Loucy (cell line): ENCODE results near the gene DNMT3B.

Experiments
- H2AFZ ChIP-seq: fragments of 200-600 bp; sonication (generic); 2 replicates; pipeline ENCODE4 v1.6.0; 2016; ENCODE audit warnings: antibody characterized with exemption, mild to moderate bottlenecking, low read length, moderate library complexity
- H3F3A ChIP-seq: fragments of 200-600 bp; 2 replicates; pipeline ENCODE4 v1.6.0; 2016; ENCODE audit warnings: antibody characterized with exemption, low read depth, mild to moderate bottlenecking
- H3K27me3 ChIP-seq: fragments of 200-600 bp; sonication (generic); 2 replicates; pipeline ENCODE4 v1.6.1; 2014; ENCODE audit warnings: low read length, mild to moderate bottlenecking; ENCODE audit not compliant: insufficient read depth, poor library complexity, severe bottlenecking
- H3K36me3 ChIP-seq: fragments of 200-600 bp; sonication (generic); 2 replicates; pipeline ENCODE4 v1.6.1; 2016; ENCODE audit warnings: low read length; ENCODE audit not compliant: insufficient read depth
- H3K4me1 ChIP-seq: fragments of 200-600 bp; sonication (generic); 2 replicates; pipeline ENCODE4 v1.5.1; 2014; ENCODE audit warnings: low read length, mild to moderate bottlenecking; ENCODE audit not compliant: insufficient read depth, poor library complexity, severe bottlenecking
- H3K4me2 ChIP-seq: fragments of 200-600 bp; sonication (generic); 2 replicates; pipeline ENCODE4 v1.6.0; 2014; ENCODE audit warnings: antibody characterized with exemption, low read length, low read depth, mild to moderate bottlenecking; ENCODE audit not compliant: poor library complexity, severe bottlenecking
- H3K4me3 ChIP-seq: fragments of 200-600 bp; sonication (generic); 2 replicates; pipeline ENCODE4 v1.5.1; 2014; ENCODE audit warnings: low read length, mild to moderate bottlenecking, mixed read lengths; ENCODE audit not compliant: poor library complexity, severe bottlenecking
- H3K79me2 ChIP-seq: fragments of 200-600 bp; sonication (generic); 2 replicates; pipeline ENCODE4 v1.6.1; 2014; ENCODE audit warnings: low read length; ENCODE audit not compliant: insufficient read depth
- H3K9ac ChIP-seq: fragments of 200-600 bp; sonication (generic); 2 replicates; pipeline ENCODE4 v1.6.0; 2014; ENCODE audit warnings: mild to moderate bottlenecking, low read depth, low read length, moderate library complexity; ENCODE audit not compliant: poor library complexity, severe bottlenecking
- H3K9me2 ChIP-seq: fragments of 200-600 bp; sonication (generic); replicated peaks from 2 replicates; pipeline ENCODE4 v1.6.1; 2016; ENCODE audit warnings: low read depth, low read length, mixed read lengths
- H3K9me3 ChIP-seq: fragments of 200-600 bp; sonication (generic); 2 replicates; pipeline ENCODE4 v1.6.1; 2014; ENCODE audit warnings: mild to moderate bottlenecking, antibody characterized with exemption, low read length, low read depth; ENCODE audit not compliant: insufficient read depth
- H4K20me1 ChIP-seq: fragments of 200-600 bp; sonication (generic); 2 replicates; pipeline ENCODE4 v1.6.0; 2014; ENCODE audit warnings: antibody characterized with exemption, low read length, mild to moderate bottlenecking; ENCODE audit not compliant: insufficient read depth, poor library complexity, severe bottlenecking
- EZH2phosphoT487 ChIP-seq: fragments of 200-600 bp; IDR thresholded peaks from 2 replicates; pipeline ENCODE4 v1.6.1; 2018; ENCODE audit warnings: antibody characterized with exemption, mild to moderate bottlenecking, moderate library complexity, borderline replicate concordance
- TF ChIP-seq, protein P1 (sequence below): fragments of 200-600 bp; sonication (generic); conservative IDR thresholded peaks from 2 replicates; pipeline ENCODE4 v1.5.1; 2014; ENCODE audit warnings: mild to moderate bottlenecking, antibody characterized with exemption, low read length

DNMT3B gene

DNA sequence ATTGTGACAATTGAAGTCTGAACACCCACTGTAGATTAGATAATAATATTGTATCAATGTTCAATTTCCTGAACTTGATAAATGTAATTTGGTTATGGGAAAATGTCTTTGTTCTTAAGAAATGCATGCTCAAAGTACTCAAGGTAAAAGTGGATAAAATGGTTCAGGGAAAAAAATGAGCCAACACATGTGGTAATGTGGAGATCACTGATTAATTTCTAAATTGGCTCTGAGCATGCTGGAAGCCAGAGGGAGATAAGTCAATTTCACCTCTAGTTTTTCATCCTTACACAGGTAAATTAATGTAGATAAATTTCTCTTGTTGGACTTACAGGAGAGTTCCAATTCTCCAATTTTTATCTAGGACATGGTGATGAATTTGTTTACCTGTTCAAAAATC lies 10.9 kb upstream of the DNMT3B start:
- no peak overlapping the region for H3K4me2 ChIP-seq

DNA sequence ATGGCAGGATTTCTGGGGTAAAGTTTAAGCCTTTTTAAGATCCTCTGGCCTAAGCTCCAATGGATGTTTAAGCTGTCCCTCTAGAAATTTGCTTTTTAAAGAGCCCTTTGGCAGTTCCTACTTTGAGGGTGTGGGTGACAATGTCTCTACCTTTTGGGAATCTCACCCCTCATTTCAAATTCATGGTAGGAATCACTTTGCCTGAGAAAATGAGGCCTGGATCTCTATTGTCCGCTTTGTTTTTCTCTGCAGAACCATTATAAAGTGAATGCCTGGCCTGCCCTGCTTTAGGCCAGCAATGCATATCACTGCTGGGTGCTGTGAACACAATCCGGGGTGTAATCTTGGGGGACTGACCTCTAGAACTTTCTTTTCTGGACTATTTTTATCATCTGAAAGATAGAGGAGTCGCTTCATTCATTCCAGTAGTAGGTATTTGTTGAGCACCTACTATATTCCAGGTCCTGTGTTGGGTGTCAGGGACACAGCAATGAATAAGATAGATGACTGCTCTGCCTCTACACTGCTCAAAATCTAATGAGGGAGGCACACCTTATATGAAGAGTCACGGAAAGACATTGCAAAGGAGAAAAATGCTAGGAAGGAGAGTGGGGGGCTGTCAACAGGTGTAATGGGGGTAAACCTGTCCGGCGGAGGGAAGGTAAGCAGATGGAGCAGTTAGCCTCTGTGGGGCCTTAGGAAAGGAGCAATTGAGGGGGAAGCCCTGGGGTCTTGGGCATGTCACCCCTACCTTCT lies 10.3 kb upstream of the DNMT3B start:
- H3K36me3 ChIP-seq, result no peaks in the 10 kb centered on the region
- H3K4me1 ChIP-seq, result no peaks in the 10 kb centered on the region
- TF ChIP-seq EZH2phosphoT487, result no peak
- TF ChIP-seq, protein P1, sequence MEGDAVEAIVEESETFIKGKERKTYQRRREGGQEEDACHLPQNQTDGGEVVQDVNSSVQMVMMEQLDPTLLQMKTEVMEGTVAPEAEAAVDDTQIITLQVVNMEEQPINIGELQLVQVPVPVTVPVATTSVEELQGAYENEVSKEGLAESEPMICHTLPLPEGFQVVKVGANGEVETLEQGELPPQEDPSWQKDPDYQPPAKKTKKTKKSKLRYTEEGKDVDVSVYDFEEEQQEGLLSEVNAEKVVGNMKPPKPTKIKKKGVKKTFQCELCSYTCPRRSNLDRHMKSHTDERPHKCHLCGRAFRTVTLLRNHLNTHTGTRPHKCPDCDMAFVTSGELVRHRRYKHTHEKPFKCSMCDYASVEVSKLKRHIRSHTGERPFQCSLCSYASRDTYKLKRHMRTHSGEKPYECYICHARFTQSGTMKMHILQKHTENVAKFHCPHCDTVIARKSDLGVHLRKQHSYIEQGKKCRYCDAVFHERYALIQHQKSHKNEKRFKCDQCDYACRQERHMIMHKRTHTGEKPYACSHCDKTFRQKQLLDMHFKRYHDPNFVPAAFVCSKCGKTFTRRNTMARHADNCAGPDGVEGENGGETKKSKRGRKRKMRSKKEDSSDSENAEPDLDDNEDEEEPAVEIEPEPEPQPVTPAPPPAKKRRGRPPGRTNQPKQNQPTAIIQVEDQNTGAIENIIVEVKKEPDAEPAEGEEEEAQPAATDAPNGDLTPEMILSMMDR, result no peak
- H3K9me2 ChIP-seq, result no peaks in the 10 kb centered on the region
- no peak overlapping the region for H2AFZ ChIP-seq
- no peaks in the 10 kb centered on the region for H3K79me2 ChIP-seq
- no peak overlapping the region for H3K4me2 ChIP-seq
- H3K9me3 ChIP-seq, result no peaks in the 10 kb centered on the region
- H3K27me3 ChIP-seq, result no peaks in the 10 kb centered on the region
- no peaks in the 10 kb centered on the region for H4K20me1 ChIP-seq
- H3K9ac ChIP-seq, result no peak overlapping the region
- no peak overlapping the region for H3K4me3 ChIP-seq
- H3F3A ChIP-seq, result no peaks in the 10 kb centered on the region

More for the DNA sequence above, 10.9 kb upstream of the DNMT3B start:
- H2AFZ ChIP-seq, result no peak overlapping the region
- H3K4me3 ChIP-seq, result no peak overlapping the region
- no peaks in the 10 kb centered on the region for H3F3A ChIP-seq
- no peaks in the 10 kb centered on the region for H4K20me1 ChIP-seq
- H3K9ac ChIP-seq, result no peak overlapping the region
- no peaks in the 10 kb centered on the region for H3K4me1 ChIP-seq
- TF ChIP-seq EZH2phosphoT487, result no peak
- TF ChIP-seq, protein P1, result no peak
- H3K9me2 ChIP-seq, result no peaks in the 10 kb centered on the region
- H3K79me2 ChIP-seq, result no peaks in the 10 kb centered on the region
- H3K9me3 ChIP-seq, result no peaks in the 10 kb centered on the region
- H3K27me3 ChIP-seq, result no peaks in the 10 kb centered on the region
- H3K36me3 ChIP-seq, result no peaks in the 10 kb centered on the region

DNA sequence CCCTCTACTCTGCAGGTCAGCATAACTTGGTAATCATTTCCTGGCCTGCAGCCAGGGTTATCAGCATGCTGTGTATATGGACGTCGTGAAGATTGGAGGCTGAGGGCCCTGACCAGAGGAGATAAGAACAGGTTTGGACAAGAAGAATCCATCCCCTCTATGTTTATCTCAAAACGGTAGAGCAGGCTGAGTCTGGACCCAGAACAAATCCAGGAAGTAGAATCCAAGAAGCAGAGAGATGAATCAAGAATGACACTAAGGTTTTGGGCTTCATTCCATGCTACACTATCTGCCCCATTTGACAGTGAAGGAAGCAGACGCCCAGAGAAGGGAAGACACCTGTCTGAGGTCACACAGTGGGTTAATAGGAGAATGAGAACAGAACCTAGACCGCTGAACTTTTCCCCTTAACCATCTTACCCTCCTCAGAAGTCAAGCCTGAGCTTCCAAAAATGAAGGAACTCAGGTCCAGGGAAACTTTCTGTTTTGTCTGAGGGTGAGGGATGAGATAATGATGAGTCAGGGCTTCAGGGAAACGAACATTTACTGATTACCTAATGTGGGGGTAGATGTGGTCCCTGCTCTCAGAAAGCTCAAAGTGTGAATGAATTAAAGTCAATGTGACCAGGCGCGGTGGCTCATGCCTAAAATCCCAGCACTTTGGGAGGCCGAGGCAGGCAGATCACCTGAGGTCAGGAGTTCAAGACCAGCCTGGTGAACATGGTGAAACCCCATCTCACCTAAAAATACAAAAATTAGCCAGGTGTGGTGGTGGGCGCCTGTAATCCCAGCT lies 9.5 kb upstream of the DNMT3B start:
- Histone ChIP-seq H3K79me2 (no peaks in the 10 kb centered on the region), H3K9me2 (no peaks in the 10 kb centered on the region), H3K9ac (no peak overlapping the region), H3K4me3 (no peak overlapping the region), H3K4me1 (no peaks in the 10 kb centered on the region), H3K9me3 (no peaks in the 10 kb centered on the region), H4K20me1 (no peaks in the 10 kb centered on the region), H3K27me3 (no peaks in the 10 kb centered on the region), H3F3A (no peaks in the 10 kb centered on the region), H3K36me3 (no peaks in the 10 kb centered on the region), H3K4me2 (no peak overlapping the region), H2AFZ (no peak overlapping the region)
- TF ChIP-seq, protein P1, result no peak
- TF ChIP-seq EZH2phosphoT487, result no peak
